GM12878 (cell line): ENCODE data around the gene TNFAIP8L2. TPM values are rescaled to one million over a fixed set of nuclear protein-coding genes. Genes with fewer than 3 reads are reported as not detected.

Experiments used
- ATAC-seq: fragments of 200-7000 bp; cut with Tn5 transposase; 3 replicates; pipeline ENCODE4 v1.9.1; 2020; ENCODE audit warnings: mild to moderate bottlenecking, moderate library complexity
- BruUV-seq: library from RNA; stranded (reverse); fragments of 400-500 nt; replicated peaks from 2 replicates; lab custom pipeline; 2021; lab: Mats Ljungman, UMichigan
- CTCF ChIA-PET: fragments of 300-600 bp; sonication (Branson Sonifier 250); formaldehyde crosslinking; extraction: SDS; loops from one replicate; lab custom pipeline; 2021; ENCODE audit warnings: inconsistent platforms; lab: Yijun Ruan, JAX
- POLR2A ChIA-PET: fragments of 350-600 bp; formaldehyde crosslinking; extraction: SDS; loops from one replicate; lab custom pipeline; 2021; ENCODE audit warnings: inconsistent platforms; lab: Charles Lee
- RAD21 ChIA-PET: fragments of 300-600 bp; sonication (Branson Sonifier 250); formaldehyde crosslinking; loops from one replicate; lab custom pipeline; 2023; ENCODE audit warnings: antibody characterized with exemption; ENCODE audit not compliant: unreplicated experiment; lab: Charles Lee
- SMC1A ChIA-PET: fragments of 300-600 bp; sonication (Branson Sonifier 250); formaldehyde crosslinking; loops from one replicate; lab custom pipeline; 2023; ENCODE audit not compliant: unreplicated experiment, uncharacterized antibody; lab: Charles Lee
- DNase-seq: peaks from one replicate; pipeline ENCODE4 v3.0.0-alpha.2; 2011; ENCODE audit warnings: low read depth, low spot score
- FAIRE-seq: peaks from 3 replicates; lab custom pipeline; 2011; peaks lifted over from hg19 to GRCh38; lab: Jason Lieb, UNC
- H2AFZ ChIP-seq: 2 replicates; pipeline ENCODE4 v1.6.0; 2011; ENCODE audit warnings: low read depth, low read length, control low read depth; ENCODE audit not compliant: control insufficient read depth
- H3K27ac ChIP-seq: 2 replicates; pipeline ENCODE4 v1.5.1; 2011; ENCODE audit warnings: control low read depth; ENCODE audit not compliant: control insufficient read depth, insufficient read depth
- H3K27me3 ChIP-seq, 2 experiments: replicated peaks in 1 of 2; 2 replicates each; pipeline versions ENCODE4 v1.6.0 to v1.6.1; 2011; ENCODE audit warnings: low read length in 1 of 2; ENCODE audit not compliant: control insufficient read depth in 2 of 2, insufficient read depth in 2 of 2
- H3K36me3 ChIP-seq, 2 experiments: 2 replicates each; pipeline ENCODE4 v1.5.1; 2011; ENCODE audit warnings: low read length in 1 of 2; ENCODE audit not compliant: control insufficient read depth in 2 of 2, insufficient read depth in 2 of 2
- H3K4me1 ChIP-seq: 2 replicates; pipeline ENCODE4 v1.6.1; 2011; ENCODE audit warnings: mild to moderate bottlenecking, low read length, moderate library complexity, mixed read lengths; ENCODE audit not compliant: control insufficient read depth, insufficient read depth
- H3K4me2 ChIP-seq: 2 replicates; pipeline ENCODE4 v1.6.0; 2011; ENCODE audit warnings: control low read depth; ENCODE audit not compliant: control insufficient read depth, insufficient read depth
- H3K4me3 ChIP-seq: fragments of 200-600 bp; sonication (generic); 2 replicates; pipeline ENCODE4 v1.5.1; 2016
- H3K79me2 ChIP-seq: 2 replicates; pipeline ENCODE4 v1.6.0; 2011; ENCODE audit warnings: low read length; ENCODE audit not compliant: control insufficient read depth, insufficient read depth
- H3K9ac ChIP-seq: 2 replicates; pipeline ENCODE4 v1.8.0; 2011; ENCODE audit warnings: low read length, control low read depth, mixed read lengths; ENCODE audit not compliant: control insufficient read depth, insufficient read depth
- H3K9me3 ChIP-seq: replicated peaks from 3 replicates; pipeline ENCODE4 v1.5.1; 2011; ENCODE audit warnings: mild to moderate bottlenecking, low read length; ENCODE audit not compliant: control insufficient read depth, insufficient read depth
- H4K20me1 ChIP-seq: 2 replicates; pipeline ENCODE4 v1.6.0; 2011; ENCODE audit not compliant: control insufficient read depth, insufficient read depth
- E2F4 ChIP-seq: IDR thresholded peaks from 2 replicates; pipeline ENCODE4 v1.6.1; 2012; ENCODE audit warnings: low read depth, low read length, improper control_type of control experiment
- NFYA ChIP-seq: IDR thresholded peaks from 2 replicates; pipeline ENCODE4 v1.6.1; 2011; ENCODE audit warnings: low read depth, mild to moderate bottlenecking, low read length, improper control_type of control experiment, borderline replicate concordance
- POU2F2 ChIP-seq: IDR thresholded peaks from 3 replicates; pipeline ENCODE4 v1.6.1; 2011; ENCODE audit warnings: low read depth, mild to moderate bottlenecking, low read length, borderline replicate concordance
- RB1 ChIP-seq: fragments of 450-650 bp; formaldehyde crosslinking; IDR thresholded peaks from 2 replicates; pipeline ENCODE4 v1.6.1; 2017; ENCODE audit warnings: mild to moderate bottlenecking, borderline replicate concordance
- USF1 ChIP-seq: IDR thresholded peaks from 2 replicates; pipeline ENCODE4 v1.6.1; 2011; ENCODE audit warnings: borderline replicate concordance, low read depth, mild to moderate bottlenecking, moderate library complexity, mixed read lengths, low read length; ENCODE audit not compliant: insufficient read depth; ENCODE audit errors: extremely low read length
- WGBS: methylation state at CpG from one replicate; pipeline ENCODE4 v1.1.6; 2016; ENCODE audit warnings: low lambda C conversion rate; ENCODE audit not compliant: insufficient replicate concordance, insufficient coverage; ENCODE audit errors: missing lambda C conversion rate; 5-methylcytosine and 5-hydroxymethylcytosine counted together
- in situ Hi-C: fragments of 300-500 bp; cut with MboI; formaldehyde crosslinking; loops from 9 replicates; pipeline ENCODE4 v1.14.3; 2018; ENCODE audit warnings: mixed read lengths
- intact Hi-C: fragments of 100-400 bp; cut with micrococcal nuclease; formaldehyde crosslinking; loops from one replicate; pipeline ENCODE4 v1.14.2; 2022; ENCODE audit not compliant: unreplicated experiment
- polyA plus RNA-seq, 11 experiments: library from polyadenylated mRNA; depleted of rRNA in 4 of 11; unstranded in 6 of 11; stranded (reverse) in 5 of 11; fragments of >200 nt; fragmentation: Nextera tagmentation in 4 of 11; fragmentation: Illumina TruSeq in 1 of 11; extraction: Ambion mirVana in 4 of 11; extraction: Trizol in 1 of 11; gene quantifications; 1 replicate in 1 of 11; 2 replicates in 10 of 11; pipeline versions ENCODE4 v1.2.1 to v1.2.3, GENCODE V29; 2011 to 2016; ENCODE audit warnings: inconsistent platforms in 2 of 11, missing spikeins in 2 of 11, low read depth in 1 of 11
- total RNA-seq, 4 experiments: library from RNA; depleted of rRNA in 3 of 4; stranded (reverse); fragments of >200 nt in 3 of 4; fragmentation: Illumina TruSeq in 1 of 4; extraction: Trizol in 1 of 4; gene quantifications; 2 replicates each; pipeline versions ENCODE4 v1.2.1 to v1.2.3, GENCODE V29; 2013 to 2021

TNFAIP8L2 gene
- total and polyA plus RNA-seq, 10 of the 15 experiments (the other 5 are each of a cell fraction or from before 2014, with no cell fraction given) = 5.4 to 26.3 (median 14.2) TPM

GRCh38 chr1:151144474-151145303 is 11.8 kb upstream of the TNFAIP8L2 start:
- H3K9ac ChIP-seq = no peak overlapping the region
- no peak overlapping the region for H3K4me3 ChIP-seq
- H4K20me1 ChIP-seq = no peaks in the 10 kb centered on the region; the same call in 1 of the 2 replicates
- RAD21 ChIA-PET = interaction anchor here (2.7 kb wide), 1 partner anchor 10 kb away, joined by 13 read pairs; no protein-coding TSS in a partner anchor
- H3K27ac ChIP-seq = no peak overlapping the region
- H3K27me3 ChIP-seq = peaks cover 0 to 8% of the 10 kb centered on the region in 2 experiments
- intact Hi-C loops = no loop called here
- FAIRE-seq = no peak
- in situ Hi-C loops = no loop called here
- no peaks in the 10 kb centered on the region; the same call in 1 of the 2 replicates for H3K4me1 ChIP-seq
- DNase-seq = no peak
- BruUV-seq = no TSS peak
- POLR2A ChIA-PET = interaction anchor here (0.6 kb wide), 1 partner anchor 64 kb away, joined by 5 read pairs; no protein-coding TSS in a partner anchor
- H3K4me2 ChIP-seq = no peak overlapping the region
- no peaks in the 10 kb centered on the region for H3K36me3 ChIP-seq
- 56% methylated on average over 7 of the region's 7 CpGs for WGBS
- SMC1A ChIA-PET = interaction anchor here (0.8 kb wide), 2 partner anchors 12 to 45 kb away, joined by 3 read pairs; partner anchors contain the start of gene TNFAIP8L2
- H3K9me3 ChIP-seq = no peaks in the 10 kb centered on the region
- CTCF ChIA-PET = interaction anchor here (1.0 to 1.3 kb wide), 3 partner anchors 12 to 45 kb away, joined by 3 to 6 read pairs (median 6); partner anchors contain the start of gene TNFAIP8L2
- TF ChIP-seq E2F4 (no peak), RB1 (no peak), USF1 (no peak), POU2F2 (no peak), NFYA (no peak)
- no peaks in the 10 kb centered on the region for H3K79me2 ChIP-seq
- H2AFZ ChIP-seq = no peak overlapping the region
- no peak for ATAC-seq
